HG03025 (cell line): Measurements from ENCODE around the gene GARIN3.
"Not testable (repeated sequence)": the region's sequence is repeated elsewhere in the genome, so short reads cannot be mapped to it uniquely, and the experiment has no call there.

ENCODE experiments used
- ATAC-seq: cut with Tn5 transposase; IDR thresholded peaks from one replicate; pipeline ENCODE4 v1.9.1; 2021; ENCODE audit warnings: mild to moderate bottlenecking, moderate library complexity; ENCODE audit not compliant: unreplicated experiment, low FRiP score

GARIN3 gene

GRCh38 chr5:157166214-157167213, at the start of gene GARIN3:
Gene GARIN3, minus strand, starts transcription at chr5:157166264. Its CDS starts 96 bp downstream, at chr5:157166168.
- no peak for ATAC-seq

DNA sequence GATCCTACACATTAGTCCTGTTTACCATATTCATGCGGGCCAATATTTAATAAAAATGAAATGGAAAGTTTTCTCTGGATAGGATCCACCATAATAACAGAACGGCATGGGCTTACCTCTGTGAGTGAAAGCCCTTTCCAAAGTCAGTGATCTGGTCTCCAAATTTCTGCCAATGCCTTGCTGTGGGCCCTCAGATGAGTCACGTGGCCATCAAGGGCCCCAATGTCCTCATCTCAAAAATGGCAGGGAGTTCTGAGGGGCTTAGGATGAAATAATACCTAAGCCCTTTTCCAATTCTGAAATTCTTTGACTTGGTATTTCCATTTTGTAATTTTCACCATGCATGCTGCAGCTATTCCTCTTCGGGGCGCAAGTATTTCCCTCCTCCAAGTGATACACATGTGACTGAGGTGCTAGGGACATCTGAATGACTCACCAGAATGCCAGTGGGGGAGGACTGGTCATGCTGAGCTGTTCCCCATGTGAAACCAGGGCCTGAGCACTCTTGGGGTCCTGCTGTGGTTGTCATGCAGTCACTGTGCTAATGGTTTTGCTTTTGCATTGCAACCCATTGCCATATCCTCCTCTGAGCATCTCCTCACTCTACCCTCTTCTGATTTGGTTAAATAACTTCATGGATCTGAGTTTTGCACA, 49.6 kb upstream of the GARIN3 start:
- no peak for ATAC-seq

- ATAC-seq: no peak
These were observed 48.9 kb upstream of the GARIN3 start for GRCh38 chr5:157214861-157215513.

DNA sequence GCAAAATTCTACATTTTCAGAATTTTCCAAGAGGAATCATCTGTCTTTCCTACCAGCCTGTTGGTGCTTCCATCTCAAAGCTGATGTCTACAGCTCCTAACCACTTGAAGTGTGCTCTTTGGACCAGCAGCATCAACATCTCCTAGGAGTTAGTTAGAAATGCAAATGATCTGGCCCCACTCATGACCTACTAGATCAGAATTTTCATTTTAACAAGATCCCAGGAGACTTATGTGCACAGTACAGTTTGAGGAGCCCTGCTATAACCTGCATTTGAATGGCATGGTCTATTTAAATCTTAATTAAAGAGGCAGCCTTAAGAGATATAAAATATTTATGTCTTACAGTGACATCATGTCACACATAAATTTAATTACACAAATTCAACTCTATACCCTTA, 48.4 kb upstream of the GARIN3 start:
- no peak for ATAC-seq

- no peak for ATAC-seq
These were observed 47.6 kb upstream of the GARIN3 start for GRCh38 chr5:157213527-157214243.

GRCh38 chr5:157212307-157212706, 46.2 kb upstream of the GARIN3 start:
- no peak for ATAC-seq

DNA sequence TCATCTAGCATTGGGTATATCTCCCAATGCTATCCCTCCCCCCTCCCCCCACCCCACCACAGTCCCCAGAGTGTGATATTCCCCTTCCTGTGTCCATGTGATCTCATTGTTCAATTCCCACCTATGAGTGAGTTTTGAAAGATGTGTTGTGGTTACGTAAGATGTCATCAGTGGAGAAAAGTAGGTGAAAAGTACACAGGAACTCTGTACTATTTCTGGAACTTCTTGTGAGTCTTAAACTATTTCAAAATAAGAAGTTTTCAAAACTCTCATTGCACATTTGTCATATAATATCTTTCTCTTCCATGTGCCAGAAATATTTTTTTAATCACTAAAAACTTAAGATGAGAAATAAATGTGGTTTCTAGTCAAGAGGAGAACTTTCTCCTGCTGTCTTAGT, 44.6 kb upstream of the GARIN3 start:
- not testable (repeated sequence) for ATAC-seq

- no peak for ATAC-seq
These were observed 39.6 kb upstream of the GARIN3 start for GRCh38 chr5:157205708-157206107.

GRCh38 chr5:157204765-157205164, 38.7 kb upstream of the GARIN3 start:
- ATAC-seq: no peak

DNA sequence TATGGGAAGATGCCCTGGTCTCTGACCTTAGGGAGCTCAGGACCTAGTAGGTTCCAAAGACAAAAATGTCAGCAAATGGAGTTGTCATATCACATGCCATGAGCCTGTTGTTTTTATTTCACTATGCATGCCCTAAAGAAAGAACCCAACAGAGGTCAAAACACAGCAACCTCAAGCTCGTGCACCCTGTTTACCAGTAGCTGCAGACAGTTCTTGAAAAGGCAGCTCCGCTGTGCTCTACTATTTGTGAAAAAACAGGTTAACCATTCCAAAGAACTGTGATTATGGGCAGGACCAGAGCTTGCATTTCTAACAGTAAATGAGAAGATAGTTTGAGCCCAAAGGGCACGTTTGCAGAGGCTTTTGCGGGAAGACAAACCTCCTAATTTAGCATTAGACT, 37.4 kb upstream of the GARIN3 start:
- ATAC-seq: no peak

- no peak for ATAC-seq
These were observed 35.8 kb upstream of the GARIN3 start for GRCh38 chr5:157201857-157202256.

GRCh38 chr5:157198277-157198986, 32.4 kb upstream of the GARIN3 start:
- no peak for ATAC-seq

- no peak for ATAC-seq
These were observed 31.0 kb upstream of the GARIN3 start for GRCh38 chr5:157197086-157197485.

- no peak for ATAC-seq
These were observed 30.0 kb upstream of the GARIN3 start for GRCh38 chr5:157196045-157196444.

- no peak for ATAC-seq
These were observed 27.8 kb upstream of the GARIN3 start for GRCh38 chr5:157193699-157194424.

DNA sequence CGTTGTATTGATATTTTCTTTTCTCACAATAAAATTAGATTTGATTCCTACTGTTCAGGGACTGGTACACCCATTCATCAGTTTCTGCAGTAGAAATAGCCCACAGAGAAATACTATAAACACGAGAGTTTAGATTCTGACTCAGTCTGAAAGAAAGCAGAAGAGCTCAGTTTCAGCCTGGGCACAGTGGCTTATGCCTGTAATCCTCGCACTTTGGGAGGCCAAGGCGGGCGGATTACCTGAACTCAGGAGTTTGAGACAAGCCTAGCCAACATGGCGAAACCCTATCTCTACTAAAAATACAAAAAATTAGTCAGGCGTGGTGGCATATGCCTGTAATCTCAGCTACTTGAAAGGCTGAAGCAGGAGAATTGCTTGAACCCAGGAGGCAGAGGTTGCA, 23.2 kb upstream of the GARIN3 start:
- peak; percentile 83 for ATAC-seq

DNA sequence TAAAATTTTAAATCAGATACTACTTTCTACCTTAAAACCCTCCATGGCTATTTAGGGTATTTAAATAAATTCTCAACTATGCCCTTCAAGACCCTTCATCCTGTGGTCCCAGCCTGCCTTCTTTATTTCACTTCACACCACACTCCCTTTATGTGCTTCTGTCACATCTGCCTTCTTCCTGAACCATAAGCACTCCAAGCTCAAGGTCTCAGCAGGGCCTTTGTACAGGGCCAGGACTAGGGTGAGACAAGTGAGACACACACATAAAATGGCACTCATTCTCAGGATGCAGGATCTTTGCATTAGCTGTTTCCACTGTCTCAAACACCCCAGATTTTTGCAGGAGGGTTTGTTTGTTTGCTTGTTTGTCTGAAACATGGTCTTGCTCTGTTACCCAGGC, 22.2 kb upstream of the GARIN3 start:
- ATAC-seq: no peak

- ATAC-seq: no peak
These were observed 21.1 kb upstream of the GARIN3 start for GRCh38 chr5:157187046-157187754.
